Measurements from ENCODE around the gene TRIP4. TPM values are rescaled to one million over a fixed set of nuclear protein-coding genes. Genes with fewer than 3 reads are reported as not detected.

Gene TRIP4
- total and polyA plus RNA-seq, 2 of the 8 experiments (the other 6 are each of a cell fraction or from before 2014, with no cell fraction given) = 6.2 to 18.9 TPM

GRCh38 chr15:64343222-64343621 lies 44.4 kb upstream of the TRIP4 start:
- H3K27me3 ChIP-seq (replicated peaks in 1 of 4; ENCODE audit: control insufficient read depth in 3 of 4, extremely low read depth in 1 of 4, insufficient read depth in 3 of 4, low read length in 3 of 4) = no peaks in the 10 kb centered on the region
- peaks cover 0 to 29% of the 10 kb centered on the region in 2 experiments; a peak in 2 of 4 replicates for H3K79me2 ChIP-seq (ENCODE audit: control insufficient read depth in 1 of 2, insufficient read depth in 2 of 2, low read length in 2 of 2)
- TF ChIP-seq CHD1 (IDR thresholded peaks at IDR 0.05; ENCODE audit: low read depth, low read length) = no peak
- TF ChIP-seq CBX8 (IDR thresholded peaks at IDR 0.05; ENCODE audit: borderline replicate concordance, low read depth, low read length) = no peak
- TF ChIP-seq ZNF274 (IDR thresholded peaks at IDR 0.05; ENCODE audit: borderline replicate concordance, extremely low read depth, low read length) = no peak
- no peak for TF ChIP-seq JUND (IDR thresholded peaks at IDR 0.05; ENCODE audit: low read length)
- no peak for TF ChIP-seq SP4 (IDR thresholded peaks at IDR 0.05; ENCODE audit: low read length)
- no peak for TF ChIP-seq RAD21 (IDR thresholded peaks at IDR 0.05 in 1 of 2, conservative IDR thresholded peaks at IDR 0.05 in 1 of 2; ENCODE audit: low read depth in 2 of 2, low read length in 2 of 2)
- TF ChIP-seq BACH1 (IDR thresholded peaks at IDR 0.05; ENCODE audit: low read length) = no peak
- no peak for TF ChIP-seq E2F6 (IDR thresholded peaks at IDR 0.05)
- no peak for TF ChIP-seq CREB1 (IDR thresholded peaks at IDR 0.05)
- no peak for TF ChIP-seq KDM4A (IDR thresholded peaks at IDR 0.05; ENCODE audit: low read depth, low read length, severe bottlenecking)
- no peak for TF ChIP-seq NANOG (IDR thresholded peaks at IDR 0.05; ENCODE audit: insufficient read depth, low read depth, low read length, poor library complexity, severe bottlenecking)
- TF ChIP-seq TAF1 (IDR thresholded peaks at IDR 0.05; ENCODE audit: low read depth, low read length) = no peak
- TF ChIP-seq GTF2F1 (IDR thresholded peaks at IDR 0.05; ENCODE audit: borderline replicate concordance, low read depth, low read length) = no peak

More at GRCh38 chr15:64343222-64343621, 44.4 kb upstream of the TRIP4 start:
- no peak overlapping the region for H2BK120ac ChIP-seq (replicated peaks; ENCODE audit: low read depth, low read length)
- no peak overlapping the region for H3K18ac ChIP-seq (ENCODE audit: extremely low read depth, low read length)
- ChIA-PET CTCF (ENCODE audit: partially characterized antibody) (interaction anchor here (2.0 kb wide), 1 partner anchor 9 kb away, joined by 9 read pairs; no protein-coding TSS in a partner anchor), POLR2A (ENCODE audit: partially characterized antibody) (interaction anchor here (1.6 kb wide), 1 partner anchor 44 kb away, joined by 3 read pairs; the partner anchor contains the start of gene TRIP4)
- FAIRE-seq (no peak), DNase-seq (ENCODE audit: low read depth in 1 of 2, low spot score in 2 of 2) (no peak)
- no peak overlapping the region for H3K4me3 ChIP-seq (ENCODE audit: extremely low read depth in 1 of 4, insufficient read depth in 2 of 4, low read depth in 3 of 4, low read length in 4 of 4)
- H2BK20ac ChIP-seq (ENCODE audit: low read length) = no peak overlapping the region
- no peaks in the 10 kb centered on the region for H3K9me3 ChIP-seq (ENCODE audit: insufficient read depth in 2 of 2, low read depth in 1 of 2, low read length in 1 of 2)
- no peak overlapping the region for H3K14ac ChIP-seq (ENCODE audit: insufficient read length)
- H3K79me1 ChIP-seq (ENCODE audit: low read depth, low read length) = no peaks in the 10 kb centered on the region
- no peak overlapping the region for H4K91ac ChIP-seq (replicated peaks; ENCODE audit: insufficient read length, low read length)
- no peaks in the 10 kb centered on the region; a peak in 1 of 8 replicates for H3K36me3 ChIP-seq (ENCODE audit: control insufficient read depth in 2 of 4, insufficient read depth in 4 of 4, low read length in 3 of 4)
- H3K9ac ChIP-seq (replicated peaks in 1 of 4; ENCODE audit: extremely low read depth in 1 of 4, low read depth in 3 of 4, low read length in 3 of 4) = no peak overlapping the region
- H2AFZ ChIP-seq (ENCODE audit: low read length) = no peak overlapping the region
- H3K4me1 ChIP-seq (replicated peaks in 1 of 4; ENCODE audit: control insufficient read depth in 3 of 4, insufficient read depth in 4 of 4, low read length in 3 of 4) = peaks cover 0 to 4% (median 0%) of the 10 kb centered on the region in 4 experiments; a peak in 2 of 7 replicates
- no peak overlapping the region for H3K27ac ChIP-seq (ENCODE audit: low read depth, low read length)
- H2BK5ac ChIP-seq (ENCODE audit: low read depth, low read length) = no peak overlapping the region
- no peak overlapping the region for H3K4me2 ChIP-seq (ENCODE audit: insufficient read depth in 1 of 2, low read depth in 2 of 2, low read length in 2 of 2)
- H3K56ac ChIP-seq (replicated peaks; ENCODE audit: insufficient read length, low read depth, low read length) = no peak overlapping the region
- H4K5ac ChIP-seq (ENCODE audit: insufficient read length, low read depth, low read length) = no peak overlapping the region
- H3K4ac ChIP-seq (replicated peaks; ENCODE audit: insufficient read length, low read depth, low read length) = no peak overlapping the region
- H3K23ac ChIP-seq (ENCODE audit: insufficient read length) = no peak overlapping the region
- no peaks in the 10 kb centered on the region for H3K23me2 ChIP-seq (ENCODE audit: low read depth, low read length)
- no peak overlapping the region for H2BK15ac ChIP-seq (ENCODE audit: low read length)
- no peak overlapping the region for H2AK5ac ChIP-seq (ENCODE audit: low read depth, low read length)
- no peak overlapping the region for H4K8ac ChIP-seq (ENCODE audit: extremely low read depth, insufficient read depth, low read length)
- no peaks in the 10 kb centered on the region for H4K20me1 ChIP-seq (replicated peaks in 1 of 2; ENCODE audit: control insufficient read depth in 1 of 2, insufficient read depth in 2 of 2, low read length in 2 of 2)
- no peak overlapping the region for H2BK12ac ChIP-seq (ENCODE audit: low read depth, low read length)
